Heart left ventricle (tissue), 16 donors: ENCODE measurements around the gene DYTN. TPM values are rescaled to one million over a fixed set of nuclear protein-coding genes. Genes with fewer than 3 reads are reported as not detected.

ENCODE experiments used
- ATAC-seq, 4 donors: fragments of 200-7000 bp; cut with Tn5 transposase; one replicate each; pipeline ENCODE4 v1.9.1; 2020 to 2022; ENCODE audit warnings: moderate library complexity in 4 of 4, mild to moderate bottlenecking in 3 of 4, moderate number of reproducible peaks in 1 of 4
- DNase-seq, 5 donors: peaks; one replicate each; pipeline ENCODE4 v3.0.0-alpha.2; 2020
- H3K27ac ChIP-seq, 12 donors: fragments of 200-600 bp; sonication (generic) in 4 of 12; one replicate each; pipeline versions ENCODE4 v1.5.0 to v1.8.0; 2016 to 2022; ENCODE audit warnings: mild to moderate bottlenecking in 2 of 12
- H3K27me3 ChIP-seq, 9 donors: fragments of 200-600 bp; sonication (generic) in 2 of 9; one replicate each; pipeline versions ENCODE4 v1.5.1 to v1.8.0; 2016 to 2022; ENCODE audit warnings: mild to moderate bottlenecking in 3 of 9
- H3K36me3 ChIP-seq, 9 donors: fragments of 200-600 bp; sonication (generic) in 2 of 9; one replicate each; pipeline versions ENCODE4 v1.5.0 to v1.8.0; 2018 to 2022; ENCODE audit warnings: mild to moderate bottlenecking in 2 of 9
- H3K4me1 ChIP-seq, 12 donors: fragments of 200-600 bp; sonication (generic) in 4 of 12; one replicate each; pipeline versions ENCODE4 v1.5.0 to v1.8.0; 2016 to 2022; ENCODE audit warnings: mild to moderate bottlenecking in 3 of 12
- H3K4me3 ChIP-seq, 12 donors: fragments of 200-600 bp; sonication (generic) in 4 of 12; one replicate each; pipeline versions ENCODE4 v1.5.0 to v1.8.0; 2017 to 2022; ENCODE audit warnings: mild to moderate bottlenecking in 9 of 12, moderate library complexity in 4 of 12
- H3K9me3 ChIP-seq, 12 donors: fragments of 200-600 bp; sonication (generic) in 4 of 12; one replicate each; pipeline versions ENCODE4 v1.5.0 to v1.8.0; 2016 to 2022; ENCODE audit warnings: mild to moderate bottlenecking in 1 of 12
- POLR2A ChIP-seq, 2 donors: fragments of 450-650 bp; IDR thresholded peaks; one replicate each; pipeline ENCODE4 v1.6.1; 2017; ENCODE audit warnings: antibody characterized with exemption in 2 of 2, mild to moderate bottlenecking in 2 of 2, moderate library complexity in 2 of 2
- WGBS, 4 donors: extraction: QIAGEN DNeasy Blood & Tissue Kit in 2 of 4; methylation state at CpG; one replicate each; pipeline versions ENCODE4 v1.1.5 to v1.1.7; 2013 to 2018; 5-methylcytosine and 5-hydroxymethylcytosine counted together
- intact Hi-C, 10 donors: fragments of 100-400 bp; cut with DNase I; formaldehyde crosslinking; loops; one replicate each; pipeline versions ENCODE4 v1.11.1 to v1.14.2; 2022
- polyA plus RNA-seq, 2 donors: library from polyadenylated mRNA; stranded (reverse); fragments of 200-250 nt; gene quantifications; one replicate each; pipeline ENCODE4 v1.2.3, GENCODE V29; 2013
- total RNA-seq, 9 donors: library from RNA; depleted of rRNA in 2 of 9; stranded (reverse); fragments of >200 nt in 2 of 9; fragmentation: NEBNext Ultra II Directional in 3 of 9; extraction: Animal tissue kit (Norgen Biotek cat#: 25700) in 3 of 9; gene quantifications; one replicate each; pipeline versions ENCODE4 v1.1.0 to v1.2.4, GENCODE V29; 2016 to 2023
- TF ChIP-seq, protein P1 (sequence below), 12 donors: fragments of 200-600 bp; sonication (generic) in 4 of 12; IDR thresholded peaks; one replicate each; pipeline versions ENCODE4 v1.5.0 to v1.8.0; 2018 to 2022; ENCODE audit warnings: antibody characterized with exemption in 12 of 12, mild to moderate bottlenecking in 5 of 12
- donor health status: ischemic (EF 13 %, LVEDD 7.1; RV severe dilation, severe dysfunction).
- donor health status: healthy with polysubstance abuse.
- donor health status: DM: no; HTN: yes; CAD: no.
- donor health status: DM: no; HTN: no; CAD: no.
- donor health status: ischemic (EF 25% LVEDD 6.9; RV normal size, moderate dysfunction).
- donor health status: ischemic (EF 25% LVEDD 5.7; RV mildly dilated, moderate dysfunction).
- donor health status: healthy.
- donor health status: DM: yes; HTN: yes; CAD: no.
- donor health status: ischemic (EF 35%, LVEDD 5.7; RV mildly dilated, moderate dysfunction).
- donor health status: nonischemic (EF 11% LVEDD 7.7; RV severe dilation, severe dysfunction).
- donor health status: DM: yes; HTN: yes; CAD: no.
- donor health status: PGD.
- donor health status: ischemic (EF 29% LVEDD 5.4; RV normal size, mild dysfunction).
- donor health status: nonischemic (EF 23%, LVEDD 6.1; RV moderate dilation, normal function).

The DYTN gene
- total and polyA plus RNA-seq, 11 donors = not detected

DNA sequence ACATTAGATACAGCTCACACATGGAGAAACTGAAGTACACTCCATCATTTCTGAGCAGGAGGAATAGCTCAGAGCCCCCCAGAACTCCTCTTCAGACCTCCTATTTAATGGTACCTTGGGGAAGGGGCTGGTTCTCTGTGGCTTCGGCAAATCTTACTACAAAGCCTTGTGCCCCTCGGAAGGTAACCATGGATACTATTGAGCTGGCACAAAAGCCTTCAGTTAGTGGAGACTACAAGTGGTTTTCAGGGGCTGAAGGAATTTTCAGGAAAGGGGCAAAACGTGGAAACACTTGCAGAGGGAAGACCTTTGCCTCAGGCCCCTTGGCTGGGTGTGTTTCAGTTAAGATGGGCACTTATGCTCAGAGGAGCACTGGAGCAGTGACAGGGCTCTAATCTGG lies 77.0 kb downstream of the DYTN start:
- Histone ChIP-seq H3K4me1 (peaks cover 0 to 8% (median 0%) of the 10 kb centered on the region in 12 donors), H3K4me3 (no peak overlapping the region), H3K36me3 (no peaks in the 10 kb centered on the region), H3K27ac (no peak overlapping the region), H3K27me3 (peaks cover 0 to 32% (median 22%) of the 10 kb centered on the region in 9 donors), H3K9me3 (no peaks in the 10 kb centered on the region)
- ATAC-seq (no peak), DNase-seq (no peak)
- intact Hi-C loops = no loop called here
- TF ChIP-seq, protein P1, sequence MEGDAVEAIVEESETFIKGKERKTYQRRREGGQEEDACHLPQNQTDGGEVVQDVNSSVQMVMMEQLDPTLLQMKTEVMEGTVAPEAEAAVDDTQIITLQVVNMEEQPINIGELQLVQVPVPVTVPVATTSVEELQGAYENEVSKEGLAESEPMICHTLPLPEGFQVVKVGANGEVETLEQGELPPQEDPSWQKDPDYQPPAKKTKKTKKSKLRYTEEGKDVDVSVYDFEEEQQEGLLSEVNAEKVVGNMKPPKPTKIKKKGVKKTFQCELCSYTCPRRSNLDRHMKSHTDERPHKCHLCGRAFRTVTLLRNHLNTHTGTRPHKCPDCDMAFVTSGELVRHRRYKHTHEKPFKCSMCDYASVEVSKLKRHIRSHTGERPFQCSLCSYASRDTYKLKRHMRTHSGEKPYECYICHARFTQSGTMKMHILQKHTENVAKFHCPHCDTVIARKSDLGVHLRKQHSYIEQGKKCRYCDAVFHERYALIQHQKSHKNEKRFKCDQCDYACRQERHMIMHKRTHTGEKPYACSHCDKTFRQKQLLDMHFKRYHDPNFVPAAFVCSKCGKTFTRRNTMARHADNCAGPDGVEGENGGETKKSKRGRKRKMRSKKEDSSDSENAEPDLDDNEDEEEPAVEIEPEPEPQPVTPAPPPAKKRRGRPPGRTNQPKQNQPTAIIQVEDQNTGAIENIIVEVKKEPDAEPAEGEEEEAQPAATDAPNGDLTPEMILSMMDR (IDR thresholded peaks at IDR 0.05) = no peak
- no peak for TF ChIP-seq POLR2A (IDR thresholded peaks at IDR 0.05)
- 36 to 47% (median 41%) methylated on average over 3 of the region's 3 CpGs for WGBS, 4 donors

DNA sequence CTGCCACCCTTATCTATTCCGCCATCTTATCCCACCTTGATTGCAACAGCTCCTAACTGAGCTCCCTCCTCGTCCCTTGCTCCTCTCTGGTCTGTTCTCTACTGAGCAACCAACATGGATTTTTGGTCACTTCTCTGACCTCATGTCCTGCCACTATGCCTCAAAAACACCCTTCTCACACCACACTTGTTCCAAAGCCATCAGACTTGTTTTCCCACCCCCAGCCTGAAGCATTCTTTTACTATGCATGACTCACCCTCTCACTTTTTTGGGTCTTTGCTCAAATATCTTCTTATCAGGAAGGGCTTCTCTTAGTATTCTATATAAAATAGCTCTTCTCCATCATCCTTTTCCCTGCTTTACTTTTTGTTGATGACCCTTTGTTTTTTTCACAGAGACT lies 78.6 kb downstream of the DYTN start:
- Histone ChIP-seq H3K9me3 (no peaks in the 10 kb centered on the region), H3K4me3 (no peak overlapping the region), H3K27ac (no peak overlapping the region), H3K36me3 (no peaks in the 10 kb centered on the region), H3K4me1 (peaks cover 0 to 8% (median 0%) of the 10 kb centered on the region in 12 donors), H3K27me3 (peaks cover 0 to 32% (median 22%) of the 10 kb centered on the region in 9 donors)
- no peak for ATAC-seq
- WGBS, 4 donors = 15 to 23% (median 16%) methylated on average over 2 of the region's 2 CpGs
- no peak for TF ChIP-seq POLR2A (IDR thresholded peaks at IDR 0.05)
- TF ChIP-seq, protein P1 (IDR thresholded peaks at IDR 0.05) = no peak
- DNase-seq = no peak
- intact Hi-C loops = no loop called here

DNA sequence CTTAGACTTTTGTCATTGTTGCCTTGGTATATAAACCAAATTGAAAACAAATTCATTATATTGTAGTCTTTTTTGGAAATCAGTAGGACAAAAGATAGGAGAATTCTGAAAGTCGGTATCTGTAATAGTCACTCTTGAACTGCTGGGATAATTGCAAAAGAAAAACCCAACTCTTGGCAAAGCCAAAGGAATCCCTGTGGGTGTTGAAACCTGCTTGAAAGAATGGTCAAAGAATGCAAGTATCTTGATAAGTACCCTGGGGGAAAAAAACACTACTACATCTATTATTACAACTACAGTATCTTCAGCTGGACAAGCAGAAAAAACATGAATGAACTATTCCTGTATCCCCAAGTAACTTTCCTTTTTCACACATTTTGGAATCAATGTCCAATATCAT lies 83.2 kb downstream of the DYTN start:
- Histone ChIP-seq H3K4me3 (no peak overlapping the region), H3K27me3 (peaks cover 0 to 10% (median 2%) of the 10 kb centered on the region in 9 donors), H3K36me3 (no peaks in the 10 kb centered on the region), H3K9me3 (no peaks in the 10 kb centered on the region), H3K27ac (no peak overlapping the region), H3K4me1 (no peaks in the 10 kb centered on the region)
- DNase-seq (no peak), ATAC-seq (no peak)
- 77 to 83% (median 79%) methylated on average over 1 of the region's 1 CpG for whole genome bisulfite sequencing, 4 donors
- TF ChIP-seq, protein P1 (IDR thresholded peaks at IDR 0.05) = no peak
- no peak for TF ChIP-seq POLR2A (IDR thresholded peaks at IDR 0.05)
- intact Hi-C loops = no loop called here

DNA sequence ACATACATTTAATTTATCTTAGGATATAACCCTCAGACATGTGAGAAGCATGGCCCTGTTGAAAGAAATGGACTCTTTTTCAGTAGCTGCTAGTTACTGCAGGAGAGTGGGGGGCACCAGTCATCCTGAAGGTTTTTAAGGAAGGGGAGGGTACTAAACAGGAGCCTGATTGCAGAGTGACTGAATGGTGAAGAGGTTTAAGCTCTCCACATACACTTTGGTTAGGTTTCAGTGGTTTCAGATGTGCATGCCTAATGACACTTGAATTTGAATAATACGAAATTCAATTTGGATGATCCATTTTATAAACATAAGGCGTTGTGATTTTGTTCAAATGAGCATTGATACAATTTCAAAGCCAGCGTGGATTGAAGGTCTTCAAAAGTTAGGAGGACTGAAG lies 86.9 kb downstream of the DYTN start:
- intact Hi-C loops = no loop called here
- H3K9me3 ChIP-seq = no peaks in the 10 kb centered on the region
- no peak overlapping the region for H3K4me3 ChIP-seq
- H3K27ac ChIP-seq = no peak overlapping the region
- ATAC-seq (no peak), DNase-seq (no peak)
- 38 to 79% (median 55%) methylated on average over 3 of the region's 3 CpGs for WGBS, 4 donors
- no peaks in the 10 kb centered on the region for H3K36me3 ChIP-seq
- H3K27me3 ChIP-seq = peaks cover 0 to 19% (median 0%) of the 10 kb centered on the region in 9 donors
- no peaks in the 10 kb centered on the region for H3K4me1 ChIP-seq
- TF ChIP-seq, protein P1 (IDR thresholded peaks at IDR 0.05) = no peak
- no peak for TF ChIP-seq POLR2A (IDR thresholded peaks at IDR 0.05)
